ENCODE measurements around the gene HSF4.

Gene HSF4

DNA sequence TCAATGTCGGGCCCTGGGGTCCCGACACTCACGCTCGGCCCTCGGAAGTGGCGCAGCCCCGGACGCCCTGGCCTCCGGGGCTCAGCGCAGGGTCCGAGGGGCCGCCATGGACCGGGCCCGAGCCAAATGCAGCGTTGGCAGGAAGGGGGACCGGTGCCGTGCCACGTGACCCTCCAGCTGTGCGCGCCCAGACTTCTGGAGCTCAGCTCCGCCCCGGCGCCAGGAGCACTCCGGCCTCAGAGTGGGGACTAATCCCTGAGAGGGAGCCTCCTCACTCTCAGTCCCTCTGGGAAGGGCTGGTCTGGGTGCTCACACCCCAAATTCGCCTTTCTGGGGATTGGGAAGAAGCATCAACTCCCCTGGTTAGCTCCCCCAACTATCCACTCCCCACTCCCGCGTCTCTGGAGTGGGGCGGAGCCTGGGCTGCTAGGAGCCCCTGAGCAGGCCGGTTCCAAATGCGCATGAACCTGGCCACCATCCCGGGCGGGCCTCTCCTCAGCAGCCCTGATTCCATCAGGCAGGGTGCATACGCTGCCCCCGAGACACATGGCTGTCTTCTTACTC is 13.6 kb upstream of the HSF4 start, which contains the start of gene B3GNT9:
Gene B3GNT9 (minus strand): TSS at position 166 of the 564 bp plus-strand sequence. CDS start 513 bp downstream, outside the sequence.
- TF ChIP-seq, protein P1, sequence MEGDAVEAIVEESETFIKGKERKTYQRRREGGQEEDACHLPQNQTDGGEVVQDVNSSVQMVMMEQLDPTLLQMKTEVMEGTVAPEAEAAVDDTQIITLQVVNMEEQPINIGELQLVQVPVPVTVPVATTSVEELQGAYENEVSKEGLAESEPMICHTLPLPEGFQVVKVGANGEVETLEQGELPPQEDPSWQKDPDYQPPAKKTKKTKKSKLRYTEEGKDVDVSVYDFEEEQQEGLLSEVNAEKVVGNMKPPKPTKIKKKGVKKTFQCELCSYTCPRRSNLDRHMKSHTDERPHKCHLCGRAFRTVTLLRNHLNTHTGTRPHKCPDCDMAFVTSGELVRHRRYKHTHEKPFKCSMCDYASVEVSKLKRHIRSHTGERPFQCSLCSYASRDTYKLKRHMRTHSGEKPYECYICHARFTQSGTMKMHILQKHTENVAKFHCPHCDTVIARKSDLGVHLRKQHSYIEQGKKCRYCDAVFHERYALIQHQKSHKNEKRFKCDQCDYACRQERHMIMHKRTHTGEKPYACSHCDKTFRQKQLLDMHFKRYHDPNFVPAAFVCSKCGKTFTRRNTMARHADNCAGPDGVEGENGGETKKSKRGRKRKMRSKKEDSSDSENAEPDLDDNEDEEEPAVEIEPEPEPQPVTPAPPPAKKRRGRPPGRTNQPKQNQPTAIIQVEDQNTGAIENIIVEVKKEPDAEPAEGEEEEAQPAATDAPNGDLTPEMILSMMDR (conservative IDR thresholded peaks at IDR 0.05): no peak
- no peak for TF ChIP-seq ZFX (IDR thresholded peaks at IDR 0.05)
- H3K27ac ChIP-seq: no peak within 1 kb of the TSS

DNA sequence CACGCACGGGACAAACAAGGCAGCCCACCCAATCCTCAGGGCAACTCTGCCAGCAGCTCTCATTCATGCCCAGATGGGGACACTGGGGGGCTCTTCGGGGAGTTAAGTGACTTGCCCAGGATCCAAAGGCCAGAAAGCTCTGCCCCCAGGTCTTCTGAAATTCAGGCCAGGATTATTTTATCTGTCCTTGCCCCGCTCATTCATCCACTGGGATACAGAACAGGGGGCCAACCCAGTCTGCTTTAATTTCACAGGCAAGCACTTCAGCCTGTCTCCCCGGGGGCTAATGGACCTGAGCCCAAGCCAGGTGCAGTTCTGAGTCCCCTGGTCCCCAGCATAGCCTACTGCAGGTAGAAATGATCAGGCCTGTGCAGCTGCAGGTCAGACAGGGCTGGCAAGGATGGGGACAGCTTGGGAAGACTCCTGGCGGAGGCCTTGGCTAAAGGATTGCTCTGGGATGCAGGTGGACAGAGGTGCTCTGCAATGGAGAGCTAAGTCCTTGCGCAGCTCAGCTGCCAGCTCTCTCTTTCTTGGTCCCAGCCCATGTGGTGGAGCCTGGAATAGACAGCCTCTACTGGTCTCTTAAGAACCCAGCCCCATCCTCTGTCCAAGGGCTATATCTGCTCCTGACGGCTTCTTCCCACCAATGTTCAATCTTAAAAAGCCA is 13.0 kb upstream of the HSF4 start:
- H3K27ac ChIP-seq: no peak overlapping the region
- no peak for TF ChIP-seq ZFX (IDR thresholded peaks at IDR 0.05)
- TF ChIP-seq, protein P1 (conservative IDR thresholded peaks at IDR 0.05): no peak

DNA sequence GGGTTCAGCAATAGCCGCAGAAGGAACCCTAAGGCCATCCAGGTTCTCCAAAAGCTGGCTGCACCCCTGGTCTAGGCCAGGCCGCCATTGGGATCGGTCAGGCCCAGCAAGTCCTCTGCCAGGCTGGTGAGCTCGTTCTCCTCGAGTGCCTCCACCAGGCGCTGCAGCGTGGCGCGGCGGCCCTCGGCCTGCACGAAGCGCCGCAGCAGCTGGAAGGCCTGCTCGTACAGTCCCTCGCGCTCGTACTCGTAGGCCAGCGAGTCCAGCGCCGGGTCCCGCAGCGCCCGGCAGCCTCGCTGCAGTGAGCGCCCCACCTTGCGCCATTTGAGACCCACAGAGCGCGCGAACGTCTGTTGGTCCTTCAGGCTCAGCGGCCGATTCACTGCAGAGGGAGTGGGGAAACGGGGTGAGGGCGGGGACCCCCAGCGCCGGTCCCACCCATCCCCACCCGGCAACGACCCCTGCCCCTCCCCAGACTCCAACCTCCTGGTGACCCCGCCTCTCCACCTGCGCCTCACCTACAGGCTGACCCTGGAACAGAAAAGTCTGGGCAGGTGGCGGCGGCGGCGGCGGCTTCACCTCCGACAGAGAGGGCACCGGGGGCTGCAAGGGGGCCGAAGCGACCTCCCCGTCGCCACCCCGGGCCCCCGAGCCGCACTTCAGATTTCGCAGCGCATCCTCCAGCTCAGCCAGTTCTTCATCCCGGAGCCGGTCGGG is 9.8 kb upstream of the HSF4 start:
- H3K27ac ChIP-seq: no peak overlapping the region
- no peak for TF ChIP-seq ZFX (IDR thresholded peaks at IDR 0.05)
- TF ChIP-seq, protein P1 (conservative IDR thresholded peaks at IDR 0.05): no peak

DNA sequence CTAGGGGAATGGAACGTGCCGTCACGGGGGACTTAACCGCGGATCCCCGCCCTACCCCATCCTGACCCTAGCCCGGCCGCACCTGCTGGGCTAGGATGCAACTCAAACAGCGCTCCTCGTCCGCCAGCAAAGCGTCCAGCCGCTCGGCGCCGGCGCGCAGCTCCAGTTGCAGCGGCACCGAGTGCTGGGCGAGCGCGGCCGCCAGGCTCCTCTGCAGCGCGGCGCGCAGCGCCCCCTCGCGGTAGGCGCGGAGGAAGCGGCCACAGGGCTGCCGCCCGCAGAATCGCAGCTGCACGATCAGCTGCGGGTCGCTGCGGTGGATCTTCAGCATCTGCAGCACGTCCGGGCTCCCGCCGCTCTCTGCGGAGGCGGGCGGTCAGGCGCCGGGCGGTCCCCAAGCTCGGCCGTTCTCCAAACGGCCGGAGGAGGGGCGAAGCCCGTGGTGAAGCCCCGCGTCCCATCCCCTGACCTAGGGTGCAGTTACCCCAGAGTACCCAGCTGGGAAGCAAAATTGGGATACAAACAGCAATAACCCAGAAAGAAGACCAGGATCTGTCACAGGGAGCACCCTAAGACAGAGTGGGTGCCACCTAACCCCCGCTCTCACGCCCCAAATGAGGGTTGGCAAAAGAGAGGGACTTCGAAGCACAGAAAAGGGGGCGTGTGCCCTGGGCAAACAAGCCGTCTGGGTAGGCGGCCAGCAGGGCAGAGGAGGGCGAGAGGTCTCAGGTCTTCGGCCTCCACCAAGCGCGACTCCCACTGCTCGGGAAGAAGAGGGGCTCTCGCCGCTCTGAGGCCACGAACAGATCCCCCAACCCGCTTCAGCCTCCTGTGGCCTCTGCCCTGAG is 9.0 kb upstream of the HSF4 start:
- H3K27ac ChIP-seq: no peak overlapping the region
- TF ChIP-seq ZFX (IDR thresholded peaks at IDR 0.05): no peak
- TF ChIP-seq, protein P1 (conservative IDR thresholded peaks at IDR 0.05): peak; percentile 99

DNA sequence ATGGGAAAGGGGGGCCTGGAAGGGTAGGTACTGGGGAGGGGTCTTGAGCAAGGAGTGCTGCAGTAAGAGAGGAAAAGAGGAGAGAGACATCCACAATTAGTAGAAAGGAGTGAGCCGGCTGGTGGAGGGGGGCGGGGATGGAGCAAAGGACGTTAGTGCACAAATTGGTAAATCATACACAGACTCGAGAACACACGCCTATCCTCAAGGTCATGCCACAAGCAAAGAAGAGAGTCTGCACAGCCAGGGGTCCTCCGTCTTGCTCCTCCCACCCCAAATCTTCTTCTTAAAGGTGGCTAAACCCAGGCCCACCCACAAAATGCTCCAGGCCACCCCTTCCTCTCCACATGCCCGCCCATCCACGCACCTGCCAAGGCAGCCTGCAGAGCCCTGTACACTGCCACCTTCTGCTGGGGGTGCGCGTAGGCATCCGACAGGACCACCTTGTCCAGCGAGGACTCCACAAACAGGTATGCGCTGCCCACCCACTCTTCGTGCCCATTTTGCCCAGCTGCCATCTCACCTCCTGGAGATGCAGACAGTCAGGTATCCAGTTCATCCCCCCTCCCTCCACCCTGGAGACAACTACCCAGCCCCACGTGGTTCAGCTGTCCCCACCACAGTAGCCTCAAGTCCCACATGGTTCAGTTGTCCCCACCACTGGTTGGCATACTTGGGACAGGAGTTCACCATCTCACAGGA is 8.3 kb upstream of the HSF4 start:
- H3K27ac ChIP-seq: no peak overlapping the region
- TF ChIP-seq ZFX (IDR thresholded peaks at IDR 0.05): no peak
- TF ChIP-seq, protein P1 (conservative IDR thresholded peaks at IDR 0.05): no peak

DNA sequence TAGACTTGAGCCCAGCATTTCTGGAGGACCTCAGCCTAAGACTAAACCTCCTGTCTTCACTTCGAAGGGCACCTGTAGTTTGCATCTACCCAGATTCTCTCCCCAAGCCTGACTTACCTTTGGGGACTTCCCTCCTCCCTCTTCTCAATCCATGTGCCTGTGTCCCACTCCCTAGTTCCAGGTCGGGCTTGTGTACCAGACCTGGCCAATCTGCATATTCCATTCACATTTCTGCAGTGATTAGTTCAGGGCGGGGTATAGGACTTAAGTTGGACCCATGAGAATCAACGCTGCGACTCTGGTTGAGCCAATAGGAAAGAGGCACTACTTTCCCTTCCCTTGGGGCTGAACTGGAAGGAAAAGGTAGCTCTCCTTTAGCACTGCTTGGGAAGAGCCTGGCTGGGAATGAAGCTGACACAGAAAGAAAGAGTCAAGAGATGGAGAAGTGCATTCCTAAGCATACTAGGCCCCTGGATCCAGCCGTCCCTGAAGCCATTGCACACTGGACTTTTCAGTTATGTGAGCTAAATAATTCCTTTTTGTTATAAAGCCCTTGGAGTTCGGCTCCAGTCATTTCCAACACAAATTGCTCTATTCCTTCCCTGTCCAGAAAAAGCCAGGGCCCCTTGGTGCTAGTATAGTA is 7.3 kb upstream of the HSF4 start:
- H3K27ac ChIP-seq: no peak overlapping the region
- no peak for TF ChIP-seq ZFX (IDR thresholded peaks at IDR 0.05)
- TF ChIP-seq, protein P1 (conservative IDR thresholded peaks at IDR 0.05): no peak

Data from C4-2B (cell line).